Effector memory CD4-positive, alpha-beta T cell (primary cell): ENCODE results near the gene FBXL17.

Experiments
- DNase-seq, 3 donors: peaks; one replicate each; pipeline ENCODE4 v3.0.0-alpha.2; 2020
- H3K27ac ChIP-seq: 2 replicates; pipeline ENCODE4 v1.7.0; 2013; ENCODE audit warnings: mild to moderate bottlenecking, low read length, moderate library complexity; ENCODE audit not compliant: insufficient read depth, poor library complexity, severe bottlenecking
- H3K27me3 ChIP-seq: replicated peaks from 2 replicates; pipeline ENCODE4 v1.7.0; 2013; ENCODE audit warnings: mild to moderate bottlenecking, low read length; ENCODE audit not compliant: insufficient read depth, control insufficient read depth, poor library complexity, severe bottlenecking
- H3K36me3 ChIP-seq: 2 replicates; pipeline ENCODE4 v1.7.0; 2013; ENCODE audit warnings: mild to moderate bottlenecking, low read length, moderate library complexity; ENCODE audit not compliant: control insufficient read depth, insufficient read depth
- H3K4me1 ChIP-seq: 2 replicates; pipeline ENCODE4 v1.7.0; 2013; ENCODE audit warnings: low read length, mild to moderate bottlenecking; ENCODE audit not compliant: control insufficient read depth, insufficient read depth, poor library complexity, severe bottlenecking
- H3K4me3 ChIP-seq: 2 replicates; pipeline ENCODE4 v1.7.0; 2013; ENCODE audit warnings: low read length, low read depth, mild to moderate bottlenecking; ENCODE audit not compliant: insufficient read depth, poor library complexity, severe bottlenecking
- H3K9me3 ChIP-seq: 2 replicates; pipeline ENCODE4 v1.7.0; 2013; ENCODE audit warnings: mild to moderate bottlenecking, low read length, moderate library complexity; ENCODE audit not compliant: control insufficient read depth

The FBXL17 gene

DNA sequence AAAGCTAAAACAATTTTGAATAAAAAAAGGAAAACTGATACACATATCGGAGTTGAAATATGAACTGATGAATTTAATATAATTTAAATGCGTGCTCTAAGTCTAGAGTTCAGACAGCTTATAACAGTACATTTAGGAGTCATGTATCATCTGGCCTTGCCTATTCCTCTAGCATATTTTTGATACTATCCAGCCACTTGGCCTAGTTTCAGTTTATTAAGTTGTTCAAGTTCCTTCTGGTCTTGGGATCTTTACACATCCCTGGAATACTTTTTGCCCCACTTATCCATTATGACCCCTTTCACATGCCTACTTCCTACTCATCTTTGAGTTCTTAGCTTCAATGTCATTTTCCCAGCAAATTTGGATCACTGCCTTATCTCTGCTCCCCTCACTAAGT, 518.8 kb downstream of the FBXL17 start:
- Histone ChIP-seq H3K27me3 (no peaks in the 10 kb centered on the region), H3K9me3 (no peaks in the 10 kb centered on the region), H3K36me3 (peaks cover 2% of the 10 kb centered on the region), H3K4me1 (no peaks in the 10 kb centered on the region), H3K27ac (no peak overlapping the region), H3K4me3 (no peak overlapping the region)
- DNase-seq = no peak

DNA sequence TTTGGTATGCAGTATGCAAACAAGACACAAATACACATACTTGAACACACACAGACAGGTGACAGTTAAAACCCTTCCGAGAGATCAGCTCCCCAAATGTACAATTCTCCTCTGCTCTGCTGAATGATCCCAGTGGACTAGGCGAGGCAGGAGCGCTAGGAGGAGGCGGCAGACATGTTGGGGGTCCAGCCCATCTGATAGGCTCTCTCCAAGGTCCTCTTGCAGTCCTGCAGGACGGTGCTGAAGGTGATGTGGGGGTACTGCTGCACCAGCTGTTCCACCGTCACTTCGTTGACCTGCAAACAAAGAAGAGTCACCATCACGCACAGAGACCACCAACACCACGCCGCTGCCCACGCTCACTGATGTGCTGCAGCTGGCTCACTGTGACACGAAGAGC, 520.3 kb downstream of the FBXL17 start:
- DNase-seq = no peak
- no peaks in the 10 kb centered on the region for H3K27me3 ChIP-seq
- H3K36me3 ChIP-seq = peaks cover 2% of the 10 kb centered on the region
- no peaks in the 10 kb centered on the region for H3K4me1 ChIP-seq
- no peaks in the 10 kb centered on the region for H3K9me3 ChIP-seq
- no peak overlapping the region for H3K27ac ChIP-seq
- H3K4me3 ChIP-seq = no peak overlapping the region

GRCh38 chr5:107860044-107860443, 521.9 kb downstream of the FBXL17 start:
- no peak overlapping the region for H3K27ac ChIP-seq
- H3K4me3 ChIP-seq = no peak overlapping the region
- DNase-seq = no peak
- peaks cover 2% of the 10 kb centered on the region for H3K36me3 ChIP-seq
- no peaks in the 10 kb centered on the region for H3K4me1 ChIP-seq
- no peaks in the 10 kb centered on the region for H3K9me3 ChIP-seq
- H3K27me3 ChIP-seq = no peaks in the 10 kb centered on the region

- DNase-seq = no peak
- H3K27ac ChIP-seq = no peak overlapping the region
- no peaks in the 10 kb centered on the region for H3K4me1 ChIP-seq
- H3K36me3 ChIP-seq = peaks cover 2% of the 10 kb centered on the region
- H3K4me3 ChIP-seq = no peak overlapping the region
- H3K9me3 ChIP-seq = no peaks in the 10 kb centered on the region
- no peaks in the 10 kb centered on the region for H3K27me3 ChIP-seq
These were observed 523.1 kb downstream of the FBXL17 start for GRCh38 chr5:107858788-107859187.

- Histone ChIP-seq H3K4me3 (no peak overlapping the region), H3K36me3 (peaks cover 2% of the 10 kb centered on the region), H3K9me3 (no peaks in the 10 kb centered on the region), H3K4me1 (no peaks in the 10 kb centered on the region), H3K27ac (no peak overlapping the region), H3K27me3 (no peaks in the 10 kb centered on the region)
- no peak for DNase-seq
These were observed 523.6 kb downstream of the FBXL17 start for GRCh38 chr5:107858324-107858723.

GRCh38 chr5:107857785-107858184, 524.1 kb downstream of the FBXL17 start:
- DNase-seq = no peak
- H3K9me3 ChIP-seq = no peaks in the 10 kb centered on the region
- H3K27me3 ChIP-seq = no peaks in the 10 kb centered on the region
- H3K27ac ChIP-seq = no peak overlapping the region
- H3K4me1 ChIP-seq = no peaks in the 10 kb centered on the region
- H3K4me3 ChIP-seq = no peak overlapping the region
- peaks cover 2% of the 10 kb centered on the region for H3K36me3 ChIP-seq

GRCh38 chr5:107855171-107855570, 526.7 kb downstream of the FBXL17 start:
- H3K4me3 ChIP-seq = no peak overlapping the region
- no peak for DNase-seq
- no peaks in the 10 kb centered on the region for H3K4me1 ChIP-seq

GRCh38 chr5:107853696-107854095, 528.2 kb downstream of the FBXL17 start:
- no peak for DNase-seq
- no peaks in the 10 kb centered on the region for H3K9me3 ChIP-seq
- no peaks in the 10 kb centered on the region for H3K4me1 ChIP-seq
- no peak overlapping the region for H3K4me3 ChIP-seq
- H3K27ac ChIP-seq = no peak overlapping the region
- H3K27me3 ChIP-seq = no peaks in the 10 kb centered on the region
- no peaks in the 10 kb centered on the region for H3K36me3 ChIP-seq

More at GRCh38 chr5:107855171-107855570, 526.7 kb downstream of the FBXL17 start:
- H3K36me3 ChIP-seq = no peaks in the 10 kb centered on the region
- no peaks in the 10 kb centered on the region for H3K9me3 ChIP-seq
- H3K27ac ChIP-seq = no peak overlapping the region
- H3K27me3 ChIP-seq = no peaks in the 10 kb centered on the region

DNA sequence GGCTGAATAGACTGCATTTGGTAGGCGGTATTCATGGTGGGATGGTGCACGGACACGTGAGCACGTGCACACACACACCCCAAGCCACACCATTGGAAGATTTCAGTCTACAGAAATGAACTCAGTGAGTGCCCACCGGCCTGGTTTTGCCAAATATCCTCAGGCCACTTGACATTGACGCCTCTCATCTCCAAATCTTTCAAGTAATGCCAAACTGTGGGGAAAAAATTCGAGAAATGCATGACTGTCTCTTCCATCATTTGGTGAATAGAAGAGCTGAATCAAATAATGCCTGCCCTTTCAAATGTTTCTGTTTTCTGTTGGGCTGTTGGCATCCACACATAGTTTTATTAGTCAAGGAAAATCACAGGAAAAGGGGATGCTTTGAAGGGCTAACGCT, 528.9 kb downstream of the FBXL17 start:
- Histone ChIP-seq H3K27ac (no peak overlapping the region), H3K4me3 (no peak overlapping the region), H3K27me3 (no peaks in the 10 kb centered on the region), H3K4me1 (no peaks in the 10 kb centered on the region), H3K36me3 (no peaks in the 10 kb centered on the region), H3K9me3 (no peaks in the 10 kb centered on the region)
- no peak for DNase-seq

- Histone ChIP-seq H3K27ac (no peak overlapping the region), H3K27me3 (no peaks in the 10 kb centered on the region), H3K4me1 (no peaks in the 10 kb centered on the region), H3K9me3 (no peaks in the 10 kb centered on the region), H3K36me3 (no peaks in the 10 kb centered on the region), H3K4me3 (no peak overlapping the region)
- DNase-seq = no peak
These were observed 532.8 kb downstream of the FBXL17 start for GRCh38 chr5:107849118-107849517.

DNA sequence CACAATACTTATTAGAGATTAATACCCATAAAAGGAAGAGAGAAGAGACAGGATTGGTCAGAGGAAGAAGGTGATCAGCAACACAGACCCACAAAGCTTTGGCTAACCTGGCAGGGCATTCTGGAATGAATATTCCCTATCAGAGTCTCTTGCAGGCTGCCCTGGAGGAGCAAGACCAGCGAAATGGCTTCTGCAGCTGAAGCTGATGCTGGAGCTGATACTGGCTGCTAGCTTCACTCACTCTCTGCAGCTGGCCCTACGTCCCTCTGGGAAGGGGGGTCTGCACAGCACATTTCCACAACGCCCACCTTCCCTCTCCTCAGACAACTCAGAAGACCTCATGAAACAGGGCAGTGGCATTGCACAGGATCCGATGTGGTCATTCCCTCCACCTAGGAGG, 541.3 kb downstream of the FBXL17 start:
- no peak overlapping the region for H3K27ac ChIP-seq
- no peaks in the 10 kb centered on the region for H3K27me3 ChIP-seq
- no peaks in the 10 kb centered on the region for H3K36me3 ChIP-seq
- H3K4me1 ChIP-seq = no peaks in the 10 kb centered on the region
- no peaks in the 10 kb centered on the region for H3K9me3 ChIP-seq
- DNase-seq = no peak
- no peak overlapping the region for H3K4me3 ChIP-seq
